Fibroblast of lung (primary cell): ENCODE data around the gene CDK15.

Experiments used
- EZH2 ChIP-seq: IDR thresholded peaks from 2 replicates; pipeline ENCODE4 v1.5.1; 2012; ENCODE audit warnings: low read length, control low read depth, mild to moderate bottlenecking; ENCODE audit errors: missing control alignments
- TF ChIP-seq, protein P1 (sequence below), 2 donors: IDR thresholded peaks in 1 of 2; conservative IDR thresholded peaks in 1 of 2; 1 replicate in 1 of 2; 2 replicates in 1 of 2; pipeline ENCODE4 v1.5.1; 2011 to 2012; ENCODE audit warnings: low read length in 2 of 2, control low read depth in 1 of 2, inconsistent platforms in 1 of 2, low read depth in 1 of 2, mild to moderate bottlenecking in 1 of 2

DNA sequence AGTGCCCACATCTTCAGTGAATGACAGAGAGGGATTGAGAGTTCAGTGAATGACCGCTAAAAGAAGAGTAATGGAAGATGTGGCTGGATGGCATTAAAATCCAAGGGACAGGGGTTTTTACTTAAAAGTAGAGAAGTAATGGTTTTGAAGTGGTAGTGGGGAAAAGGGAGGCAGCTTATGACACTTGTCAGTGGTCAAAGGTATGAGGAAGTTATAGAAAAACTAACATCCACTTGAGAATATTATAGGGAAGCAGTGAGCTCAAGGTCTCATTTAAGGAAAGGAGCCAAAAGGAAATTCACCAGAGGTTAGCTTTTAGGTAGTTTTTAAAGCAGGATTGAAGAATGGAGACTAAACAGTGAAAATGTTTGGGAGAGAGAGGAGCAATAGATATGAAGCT is 24.3 kb downstream of the CDK15 start:
- TF ChIP-seq, protein P1, sequence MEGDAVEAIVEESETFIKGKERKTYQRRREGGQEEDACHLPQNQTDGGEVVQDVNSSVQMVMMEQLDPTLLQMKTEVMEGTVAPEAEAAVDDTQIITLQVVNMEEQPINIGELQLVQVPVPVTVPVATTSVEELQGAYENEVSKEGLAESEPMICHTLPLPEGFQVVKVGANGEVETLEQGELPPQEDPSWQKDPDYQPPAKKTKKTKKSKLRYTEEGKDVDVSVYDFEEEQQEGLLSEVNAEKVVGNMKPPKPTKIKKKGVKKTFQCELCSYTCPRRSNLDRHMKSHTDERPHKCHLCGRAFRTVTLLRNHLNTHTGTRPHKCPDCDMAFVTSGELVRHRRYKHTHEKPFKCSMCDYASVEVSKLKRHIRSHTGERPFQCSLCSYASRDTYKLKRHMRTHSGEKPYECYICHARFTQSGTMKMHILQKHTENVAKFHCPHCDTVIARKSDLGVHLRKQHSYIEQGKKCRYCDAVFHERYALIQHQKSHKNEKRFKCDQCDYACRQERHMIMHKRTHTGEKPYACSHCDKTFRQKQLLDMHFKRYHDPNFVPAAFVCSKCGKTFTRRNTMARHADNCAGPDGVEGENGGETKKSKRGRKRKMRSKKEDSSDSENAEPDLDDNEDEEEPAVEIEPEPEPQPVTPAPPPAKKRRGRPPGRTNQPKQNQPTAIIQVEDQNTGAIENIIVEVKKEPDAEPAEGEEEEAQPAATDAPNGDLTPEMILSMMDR (conservative IDR thresholded peaks at IDR 0.05 in 1 of 2, IDR thresholded peaks at IDR 0.05 in 1 of 2; ENCODE audit: low read depth in 1 of 2, low read length in 2 of 2): no peak
- no peak for TF ChIP-seq EZH2
